GM18505 (cell line): ENCODE measurements around the gene SMAD7.

Experiments used
- ATAC-seq: cut with Tn5 transposase; IDR thresholded peaks from one replicate; pipeline ENCODE4 v1.9.1; 2021; ENCODE audit not compliant: unreplicated experiment
- POLR2A ChIP-seq: IDR thresholded peaks from 4 replicates; pipeline ENCODE4 v1.6.1; 2011; ENCODE audit warnings: borderline replicate concordance; ENCODE audit not compliant: insufficient read depth, insufficient read length; ENCODE audit errors: extremely low read depth

SMAD7 gene

GRCh38 chr18:48949050-48949605, 1.6 kb downstream of the SMAD7 start:
- no peak for TF ChIP-seq POLR2A
- no peak for ATAC-seq

DNA sequence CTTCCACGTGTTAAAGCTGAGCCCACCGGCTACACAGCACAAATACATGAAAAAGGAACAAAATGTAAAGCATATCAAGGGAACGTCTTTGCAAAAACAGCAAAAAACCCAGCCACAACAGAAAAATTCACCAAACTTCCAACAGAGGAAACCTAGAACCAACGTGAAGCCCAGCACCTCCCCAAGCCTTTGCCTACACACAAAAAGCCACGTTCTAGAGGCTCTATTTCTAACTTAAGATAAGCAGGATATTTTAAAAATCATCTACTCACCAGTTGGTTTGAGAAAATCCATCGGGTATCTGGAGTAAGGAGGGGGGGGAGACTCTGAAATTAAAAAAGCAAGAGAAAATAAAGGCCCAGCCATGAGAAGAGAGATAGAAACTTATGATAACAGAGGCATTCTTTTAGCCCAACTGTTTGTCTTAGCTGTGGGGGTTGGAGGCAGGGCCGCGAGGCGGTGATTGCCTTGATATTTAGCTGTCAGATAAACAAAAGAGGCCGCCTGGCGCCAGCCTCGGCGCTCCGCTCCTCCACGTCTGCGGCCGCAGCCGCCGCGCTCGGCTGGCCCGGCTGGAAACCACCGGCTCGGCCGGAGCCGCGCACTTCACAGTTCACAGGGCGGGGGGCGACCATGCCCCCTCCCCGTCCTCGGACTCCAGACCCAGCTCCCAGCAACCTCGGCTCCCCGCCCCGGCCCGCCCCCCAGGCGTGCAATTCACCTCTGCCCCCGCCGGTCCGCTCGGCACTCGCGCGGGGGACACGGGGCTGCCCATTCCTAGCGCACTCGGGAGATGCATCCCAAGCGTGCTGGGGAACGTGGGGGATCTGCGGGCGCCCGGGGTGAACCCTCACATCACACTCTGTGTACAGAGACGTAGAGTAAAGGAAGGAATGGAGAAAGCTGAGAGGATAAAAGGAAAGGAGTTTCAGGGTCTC, 2.4 kb downstream of the SMAD7 start:
- no peak for ATAC-seq
- peak; percentile 41 for TF ChIP-seq POLR2A

GRCh38 chr18:48947560-48947959, 3.2 kb downstream of the SMAD7 start:
- no peak for TF ChIP-seq POLR2A
- no peak for ATAC-seq

GRCh38 chr18:48947092-48947491, 3.7 kb downstream of the SMAD7 start:
- no peak for TF ChIP-seq POLR2A
- no peak for ATAC-seq

- TF ChIP-seq POLR2A, result no peak
- ATAC-seq, result no peak
Observed at GRCh38 chr18:48946329-48946835, 4.4 kb downstream of the SMAD7 start.

DNA sequence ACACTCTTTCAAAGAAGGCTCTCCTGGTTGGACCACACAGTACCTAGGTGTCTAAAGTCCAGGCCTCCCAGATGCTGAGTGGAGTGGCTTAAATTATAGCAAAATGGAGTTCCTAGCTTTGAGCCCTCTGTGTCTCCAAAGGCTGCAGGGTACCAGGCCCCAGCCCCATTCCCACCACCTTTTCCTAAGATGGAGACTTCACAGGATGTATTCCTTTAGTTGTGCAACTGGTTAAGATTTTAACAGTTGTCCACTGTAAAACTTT, 4.9 kb downstream of the SMAD7 start:
- TF ChIP-seq POLR2A, result no peak
- no peak for ATAC-seq

DNA sequence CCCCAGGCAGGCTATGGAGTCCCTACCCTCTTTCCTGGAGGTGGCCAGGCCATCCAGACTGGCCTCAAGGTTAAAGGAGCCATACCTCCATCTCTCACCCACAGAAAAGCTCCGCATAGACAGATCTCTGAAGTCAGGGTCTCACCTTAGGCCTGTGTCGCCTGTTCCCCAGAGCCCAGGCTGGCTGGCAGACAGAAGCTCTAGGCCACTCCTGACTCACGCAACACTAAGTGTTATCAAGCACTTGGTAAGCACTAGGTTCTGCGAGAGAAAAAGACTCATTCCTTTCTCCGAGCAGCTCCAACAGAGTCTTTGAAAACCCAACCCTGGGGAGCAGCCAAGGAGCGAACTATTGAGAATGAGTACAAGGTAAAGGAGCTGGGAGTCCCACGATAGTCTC, 6.1 kb downstream of the SMAD7 start:
- TF ChIP-seq POLR2A, result no peak
- no peak for ATAC-seq

DNA sequence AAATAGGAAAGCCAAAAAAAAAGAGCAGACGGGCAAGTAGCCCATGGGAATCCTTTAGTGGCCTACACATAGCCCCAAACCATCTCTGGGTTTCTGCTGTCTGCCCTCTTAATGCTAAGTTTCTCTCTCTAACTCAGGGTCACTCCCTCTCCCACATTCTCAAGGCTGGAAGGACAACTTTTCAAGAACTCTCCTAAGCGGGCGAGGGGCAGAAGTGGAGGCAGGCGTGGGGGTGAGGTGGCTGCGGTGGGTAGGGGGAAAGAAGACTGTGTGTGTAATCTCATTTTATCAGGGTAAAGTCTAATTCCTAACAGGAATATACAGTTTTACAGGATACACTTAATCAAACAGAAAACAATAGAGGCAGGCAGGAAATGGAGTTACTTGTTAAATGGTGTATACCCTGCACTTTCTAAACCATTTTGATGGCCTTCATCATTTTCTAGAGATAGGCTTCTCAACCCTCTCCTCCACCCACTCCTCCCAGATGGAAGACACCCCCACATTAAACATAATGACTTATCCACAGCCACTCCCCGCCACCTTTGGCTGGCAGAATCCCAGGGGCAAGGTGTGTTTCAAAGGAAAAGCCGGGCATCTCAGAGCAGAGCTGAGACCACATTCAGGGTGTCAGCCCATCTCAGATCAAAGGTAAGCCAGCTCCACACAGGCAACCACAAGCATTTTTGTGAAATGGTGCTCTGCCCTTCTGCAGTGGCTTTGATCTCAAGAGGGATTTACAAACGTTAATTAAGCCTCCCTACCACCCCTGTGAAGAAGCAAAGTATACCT, 6.8 kb downstream of the SMAD7 start:
- TF ChIP-seq POLR2A, result no peak

DNA sequence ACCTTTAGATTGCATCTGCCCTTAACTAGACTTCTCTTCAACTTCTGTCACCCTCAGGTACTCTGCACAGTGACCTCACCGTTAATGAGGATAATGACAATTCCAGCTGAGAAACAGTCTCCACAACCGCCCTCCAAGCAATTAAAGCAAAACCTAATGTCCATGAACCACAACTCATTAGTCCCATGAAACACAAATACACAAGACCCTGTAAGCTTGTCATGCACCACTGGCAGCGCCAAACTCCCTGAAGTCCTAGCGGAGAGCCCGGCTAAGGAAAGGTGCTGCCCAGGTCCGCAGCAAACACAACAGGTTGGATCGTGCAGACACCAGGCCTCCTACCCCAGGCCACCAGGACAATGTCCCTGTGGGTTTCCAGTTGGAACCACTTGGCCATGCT, 7.4 kb downstream of the SMAD7 start:
- no peak for TF ChIP-seq POLR2A
- ATAC-seq, result no peak

More for the DNA sequence above, 6.8 kb downstream of the SMAD7 start:
- no peak for ATAC-seq

DNA sequence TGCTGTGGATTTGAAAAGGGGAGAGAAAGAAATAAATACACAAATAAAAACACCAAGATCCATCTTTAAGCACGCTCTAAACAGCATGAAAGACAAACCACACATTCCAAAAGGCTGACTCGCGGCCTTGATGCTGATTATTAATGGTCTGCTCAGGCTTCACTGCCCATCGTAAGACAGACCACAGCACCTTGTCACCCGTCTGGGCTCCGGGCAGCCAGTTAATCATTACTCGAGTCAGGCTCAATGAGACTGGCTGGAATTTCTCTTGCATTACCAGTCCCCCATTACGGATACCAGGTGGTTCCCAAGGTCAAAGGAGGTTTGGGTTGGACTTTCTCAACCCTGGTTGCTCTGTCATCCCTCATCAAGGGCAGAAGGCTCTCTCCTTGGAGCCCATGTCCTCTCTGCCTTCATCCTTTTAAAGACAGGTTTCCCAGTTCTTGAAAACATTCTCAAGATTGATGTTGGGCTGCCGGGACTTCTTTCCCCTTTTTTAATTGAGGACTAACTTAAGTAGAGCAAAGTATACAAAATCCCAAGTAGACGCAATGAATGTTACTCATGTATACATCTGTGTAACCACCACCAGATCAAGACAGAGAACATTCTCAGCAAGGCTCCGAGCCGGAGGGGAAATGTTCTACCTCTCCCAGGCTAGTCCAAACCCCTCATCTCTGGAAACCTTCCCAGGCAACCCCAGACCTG, 8.1 kb downstream of the SMAD7 start:
- no peak for ATAC-seq
- TF ChIP-seq POLR2A, result no peak

- TF ChIP-seq POLR2A, result no peak
Observed at GRCh38 chr18:48942086-48942485, 8.7 kb downstream of the SMAD7 start.

GRCh38 chr18:48941672-48942071, 9.1 kb downstream of the SMAD7 start:
- TF ChIP-seq POLR2A, result no peak
- no peak for ATAC-seq

More at GRCh38 chr18:48942086-48942485, 8.7 kb downstream of the SMAD7 start:
- ATAC-seq, result no peak

- no peak for TF ChIP-seq POLR2A
- peak; percentile 51 for ATAC-seq
Observed at GRCh38 chr18:48940854-48941611, 9.7 kb downstream of the SMAD7 start.
